Nucleus accumbens (tissue), 56 donors: ENCODE measurements around the gene GIMAP1.

ENCODE experiments used
- DNase-seq, 56 donors: peaks; one replicate each; lab custom pipeline; 2025; lab: John Stamatoyannopoulos, UW

The GIMAP1 gene

DNA sequence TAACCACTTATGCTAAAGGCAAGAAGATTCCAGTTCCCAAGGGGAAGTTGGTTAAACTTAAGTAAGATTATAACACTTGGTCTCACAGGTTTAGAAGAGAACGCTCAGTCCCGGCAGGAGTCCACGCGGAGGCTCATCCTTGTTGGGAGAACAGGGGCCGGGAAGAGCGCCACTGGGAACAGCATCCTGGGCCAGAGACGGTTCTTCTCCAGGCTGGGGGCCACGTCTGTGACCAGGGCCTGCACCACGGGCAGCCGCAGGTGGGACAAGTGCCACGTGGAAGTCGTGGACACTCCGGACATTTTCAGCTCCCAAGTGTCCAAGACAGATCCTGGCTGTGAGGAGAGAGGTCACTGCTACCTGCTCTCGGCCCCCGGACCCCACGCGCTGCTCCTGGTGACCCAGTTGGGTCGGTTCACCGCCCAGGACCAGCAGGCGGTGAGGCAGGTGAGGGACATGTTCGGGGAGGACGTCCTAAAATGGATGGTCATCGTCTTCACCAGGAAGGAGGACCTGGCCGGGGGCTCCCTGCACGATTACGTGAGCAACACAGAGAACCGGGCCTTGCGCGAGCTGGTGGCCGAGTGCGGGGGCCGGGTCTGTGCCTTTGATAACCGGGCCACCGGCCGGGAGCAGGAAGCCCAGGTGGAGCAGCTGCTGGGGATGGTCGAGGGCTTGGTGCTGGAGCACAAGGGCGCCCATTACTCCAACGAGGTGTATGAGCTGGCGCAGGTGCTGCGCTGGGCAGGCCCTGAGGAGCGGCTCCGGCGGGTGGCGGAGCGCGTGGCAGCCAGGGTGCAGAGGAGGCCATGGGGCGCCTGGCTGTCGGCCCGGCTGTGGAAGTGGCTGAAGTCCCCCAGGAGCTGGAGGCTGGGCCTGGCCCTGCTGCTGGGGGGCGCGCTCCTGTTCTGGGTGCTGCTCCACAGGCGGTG, 3.8 kb downstream of the GIMAP1 start:
- DNase-seq = no peak

DNA sequence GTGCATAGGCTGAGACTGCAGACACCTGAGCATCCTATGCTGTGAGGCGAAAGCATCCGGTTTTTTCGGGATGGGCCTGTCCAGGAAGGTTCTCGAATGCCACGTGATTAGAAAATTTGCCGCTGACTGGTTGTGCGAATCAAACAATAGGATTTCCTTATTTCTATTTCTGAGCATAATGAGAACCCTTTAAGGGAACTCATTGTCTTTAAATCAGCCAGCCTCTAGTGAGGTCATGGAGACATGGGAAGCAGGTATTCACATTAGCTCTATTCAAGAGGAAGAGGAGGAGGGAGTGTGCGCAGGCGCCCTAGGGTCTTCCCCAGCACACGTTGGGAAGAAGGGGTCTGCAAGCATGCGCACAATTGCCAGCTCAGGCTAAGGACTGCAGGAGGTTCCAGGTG, 5.6 kb downstream of the GIMAP1 start:
- no peak for DNase-seq

DNA sequence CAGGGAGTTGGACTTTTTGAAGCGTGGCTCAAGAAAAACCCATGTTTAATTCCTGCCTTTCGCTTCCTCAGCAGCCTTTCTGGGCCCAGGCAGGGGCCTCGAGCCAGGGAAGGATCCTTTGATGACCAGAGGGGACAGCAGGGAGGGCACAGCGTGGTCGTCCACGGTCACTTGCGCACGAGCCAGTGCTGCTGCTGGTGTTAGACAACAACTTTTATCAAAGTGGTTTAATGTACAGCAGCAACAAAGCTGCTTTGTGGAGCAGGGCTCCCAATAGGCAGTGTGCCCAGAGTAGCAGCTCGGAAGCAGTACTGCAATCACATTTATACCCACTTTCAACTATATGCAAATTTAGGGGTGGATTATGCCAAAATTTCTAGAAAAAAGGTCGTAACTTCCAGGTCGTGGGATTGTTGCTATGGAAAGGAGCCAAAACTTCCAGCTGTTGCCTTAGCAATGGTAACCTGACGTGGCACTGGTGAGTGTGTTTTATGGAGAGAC, 6.1 kb downstream of the GIMAP1 start:
- peak in 5 of 56 donors; percentile 12 to 48 (median 28) for DNase-seq

DNA sequence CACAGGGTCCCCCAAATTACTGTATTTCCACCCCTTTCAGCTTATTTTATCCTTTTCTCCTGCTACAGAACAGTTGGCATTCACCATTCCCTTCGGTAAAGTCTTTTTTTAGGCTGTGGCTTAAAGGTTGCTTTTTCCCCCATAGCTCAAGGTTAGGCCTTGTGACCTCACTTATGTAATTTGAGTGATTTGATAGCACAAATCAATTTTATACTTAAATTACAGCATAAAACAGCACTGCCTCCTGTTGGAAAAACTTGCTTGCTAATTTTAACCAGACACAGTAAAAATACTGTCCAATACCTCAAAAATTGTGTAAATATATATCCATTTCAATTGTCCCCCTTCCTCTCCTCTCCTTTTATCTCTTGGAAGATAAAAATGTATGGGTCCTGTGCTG, 7.1 kb downstream of the GIMAP1 start:
- DNase-seq = no peak

DNA sequence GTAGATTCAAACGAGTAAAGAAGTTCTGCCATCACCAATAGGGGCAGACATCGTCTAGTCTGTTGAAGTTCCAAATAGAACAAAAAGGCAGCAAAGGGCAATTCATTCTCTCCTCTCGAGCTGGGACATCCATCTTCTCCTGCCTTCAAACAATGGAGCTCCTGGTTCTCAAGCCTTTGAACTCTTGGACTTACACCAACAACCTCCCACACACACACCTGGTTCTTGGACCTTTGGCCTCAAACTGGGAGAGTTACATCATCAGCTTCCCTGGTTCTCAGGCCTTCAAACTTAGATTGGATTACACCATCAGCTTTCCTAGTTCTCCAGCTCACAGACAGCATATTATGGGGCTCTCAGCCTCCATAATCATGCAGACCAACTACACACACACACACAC, 11.0 kb downstream of the GIMAP1 start:
- no peak for DNase-seq

DNA sequence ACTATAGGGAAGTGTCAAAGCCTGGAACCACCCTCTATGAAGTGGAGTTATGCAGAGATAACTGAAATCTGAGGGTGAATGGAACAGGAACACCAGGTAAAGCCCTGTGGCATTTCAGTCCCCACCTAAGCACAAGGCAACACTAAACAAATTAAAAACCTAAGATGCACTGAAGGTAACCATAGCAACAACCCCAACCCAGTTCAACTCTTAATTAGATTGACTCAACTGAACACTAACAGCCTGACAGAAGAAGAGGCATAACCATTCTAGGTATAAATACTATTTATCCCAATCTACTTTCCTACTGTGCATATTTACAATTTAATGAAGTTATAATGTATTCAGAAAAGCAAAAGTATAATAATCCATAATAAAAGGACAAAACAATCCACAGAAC, 11.6 kb downstream of the GIMAP1 start:
- DNase-seq = no peak

DNA sequence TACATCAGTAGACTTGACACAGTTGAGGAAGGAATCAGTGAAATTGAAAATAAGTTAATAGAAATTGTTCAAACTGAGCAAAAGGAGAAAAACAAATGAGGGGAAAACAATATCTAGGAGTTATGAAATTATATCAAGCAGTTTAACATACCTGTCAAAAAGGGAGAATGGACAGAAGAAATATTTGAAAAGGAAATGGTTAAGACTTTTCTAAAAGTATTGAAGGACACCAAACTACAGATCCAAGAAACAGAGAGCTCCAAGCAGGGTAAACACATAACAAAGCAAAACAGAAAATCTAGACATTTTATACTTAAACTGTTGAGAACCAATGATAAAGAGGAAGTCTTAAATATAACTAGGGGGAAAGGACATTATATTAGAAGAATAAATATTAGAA, 12.2 kb downstream of the GIMAP1 start:
- no peak for DNase-seq

DNA sequence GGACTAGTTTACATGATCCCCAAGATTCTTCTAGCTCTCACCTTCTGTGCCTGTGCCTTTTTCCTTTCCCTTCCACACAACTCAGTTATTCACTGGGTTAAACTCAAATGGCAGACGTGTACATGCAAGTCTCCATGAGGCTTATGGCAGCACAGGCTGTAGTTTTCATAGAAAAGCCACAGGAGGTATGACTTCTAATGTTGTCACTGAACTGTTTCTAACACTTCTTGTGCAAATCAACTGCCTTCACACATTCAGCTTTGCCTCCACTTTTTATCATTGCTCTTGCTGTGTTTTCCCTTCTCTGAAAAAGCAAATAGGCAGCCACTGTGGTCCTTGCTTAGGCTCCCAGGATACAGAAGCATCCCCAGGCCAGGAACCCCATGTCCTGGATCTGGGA, 15.5 kb downstream of the GIMAP1 start:
- DNase-seq = no peak

DNA sequence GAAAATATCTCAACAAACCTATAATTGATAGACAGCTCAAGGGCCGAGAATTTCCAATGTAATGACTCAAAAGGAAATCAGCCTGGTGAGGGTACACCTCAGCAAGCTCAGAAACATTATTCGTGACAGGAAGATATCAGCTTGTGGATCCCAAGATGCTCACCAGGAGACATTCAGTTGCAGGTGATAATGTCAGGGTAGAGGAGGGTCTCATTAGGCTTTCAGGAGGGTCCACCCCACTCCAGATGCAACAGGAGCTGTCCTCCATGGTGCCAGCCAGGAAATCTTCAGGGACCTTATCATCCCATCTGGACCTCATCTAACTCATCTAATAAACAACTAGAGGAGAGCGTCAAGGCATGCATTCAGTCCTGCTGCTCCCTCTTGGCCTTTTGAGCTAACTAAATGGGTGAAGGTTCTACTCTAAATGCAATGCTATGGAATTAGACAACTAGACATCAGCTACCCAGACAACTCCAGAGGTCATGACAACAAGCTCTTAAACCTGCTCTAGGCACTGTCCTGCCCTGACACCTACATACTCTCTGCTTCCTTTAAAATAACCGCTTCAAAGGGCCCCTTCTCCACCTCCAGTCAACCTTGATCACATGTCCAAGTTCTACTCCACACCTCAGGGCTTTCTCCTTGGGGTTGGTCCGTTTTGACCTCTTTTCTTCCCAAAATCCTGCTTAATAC, 16.5 kb downstream of the GIMAP1 start:
- no peak for DNase-seq

DNA sequence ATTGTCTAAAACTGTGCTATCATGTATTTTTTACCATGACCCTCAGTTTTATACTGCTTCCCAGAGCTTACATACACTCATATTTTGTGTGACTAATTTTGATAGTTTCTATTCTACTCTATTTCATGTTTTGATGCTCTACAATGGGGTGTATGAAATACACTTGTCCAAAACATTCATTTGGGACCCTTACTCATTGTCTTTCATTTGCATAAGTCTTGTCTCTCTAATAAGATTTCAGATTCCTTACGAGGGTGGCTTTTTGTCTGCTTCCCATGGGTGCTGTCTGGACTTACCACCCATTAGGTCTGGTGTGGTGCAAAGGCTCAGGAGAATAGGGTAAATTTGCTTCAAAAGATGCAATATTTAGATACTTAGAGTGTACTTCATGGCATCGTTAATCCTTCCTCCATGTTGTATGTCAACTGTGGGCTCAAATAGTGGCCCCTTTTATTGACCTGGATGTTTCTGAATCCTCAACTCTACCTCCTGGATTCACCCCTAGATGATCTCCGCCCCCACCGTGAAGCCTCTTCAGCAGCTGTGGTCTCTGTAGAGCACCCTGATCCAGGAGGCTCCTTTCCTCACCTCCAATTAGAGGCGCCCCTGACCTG, 17.2 kb downstream of the GIMAP1 start:
- DNase-seq = no peak

DNA sequence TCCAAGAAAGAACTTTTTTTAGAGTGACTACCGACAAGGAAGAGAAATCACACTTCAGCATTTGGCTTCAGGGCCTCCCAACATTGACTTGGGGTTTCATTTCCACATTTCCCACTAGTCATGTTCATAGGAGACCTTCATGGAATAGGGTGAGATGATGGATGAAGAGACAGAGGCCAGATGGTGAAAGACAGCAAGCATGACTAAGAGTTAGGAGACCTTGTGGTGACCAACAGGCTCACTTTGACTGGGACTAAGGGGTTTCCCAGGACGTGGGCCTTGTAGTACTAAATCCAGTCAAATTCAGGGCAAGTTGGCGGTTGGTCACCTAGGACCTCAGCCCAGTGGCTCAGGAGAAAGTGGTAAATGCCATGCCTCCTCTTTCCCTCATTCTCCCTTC, 17.8 kb downstream of the GIMAP1 start:
- no peak for DNase-seq

DNA sequence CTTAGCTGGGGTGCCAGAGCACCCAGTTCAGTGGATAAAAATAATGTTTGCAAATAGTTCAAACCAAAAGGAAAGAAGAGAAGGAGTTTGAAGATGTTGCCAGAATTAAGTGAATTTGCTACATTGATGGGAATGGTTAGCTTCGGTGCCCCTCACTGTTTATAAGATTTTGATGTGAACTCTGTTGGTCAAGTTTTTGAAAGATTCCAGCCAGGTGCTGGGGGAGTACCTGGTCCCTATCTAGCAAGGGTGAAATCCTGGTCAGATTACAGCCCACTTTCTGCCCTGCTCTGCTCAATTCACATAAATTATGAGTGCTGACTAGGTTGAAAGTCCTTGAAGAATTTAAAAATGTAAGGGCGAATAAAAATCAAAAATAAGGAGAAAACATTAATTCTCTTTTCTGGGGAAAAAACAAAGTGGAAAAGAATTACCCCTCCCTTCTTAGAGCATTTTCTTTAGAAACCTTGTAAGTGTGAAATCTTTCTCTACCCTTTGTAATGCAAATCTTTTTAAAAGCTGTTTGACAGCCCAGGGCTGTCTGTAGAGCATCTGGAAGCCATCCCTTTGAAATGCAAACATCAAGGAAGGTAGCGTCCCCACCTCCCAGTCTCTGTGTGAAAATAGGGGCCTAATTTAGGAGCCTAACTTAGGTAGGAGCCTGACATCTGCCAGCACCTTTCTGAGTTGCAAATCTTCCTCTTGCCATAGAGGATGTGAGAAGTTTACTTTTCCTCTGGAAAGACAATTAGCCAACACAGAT, 19.4 kb downstream of the GIMAP1 start:
- DNase-seq = no peak

DNA sequence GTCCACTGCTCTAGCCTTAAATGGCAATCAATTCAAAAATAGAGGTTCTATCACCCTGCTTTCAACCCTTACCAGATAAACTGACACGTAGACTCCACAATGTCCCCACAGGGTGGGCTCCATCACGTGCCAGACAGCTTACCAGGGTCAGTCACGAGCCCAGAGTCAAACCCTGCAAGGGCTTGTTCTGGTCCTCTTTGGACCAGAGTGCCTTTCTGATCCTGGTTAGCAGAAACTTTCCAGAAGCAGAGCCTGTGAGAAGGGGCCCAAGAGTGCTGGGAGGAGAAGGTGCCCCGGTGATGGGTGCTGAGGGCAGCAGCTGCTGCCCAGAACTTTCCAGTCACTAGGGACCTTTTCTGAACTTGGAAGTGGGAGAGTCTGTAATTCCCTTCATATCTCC, 20.5 kb downstream of the GIMAP1 start:
- no peak for DNase-seq

DNA sequence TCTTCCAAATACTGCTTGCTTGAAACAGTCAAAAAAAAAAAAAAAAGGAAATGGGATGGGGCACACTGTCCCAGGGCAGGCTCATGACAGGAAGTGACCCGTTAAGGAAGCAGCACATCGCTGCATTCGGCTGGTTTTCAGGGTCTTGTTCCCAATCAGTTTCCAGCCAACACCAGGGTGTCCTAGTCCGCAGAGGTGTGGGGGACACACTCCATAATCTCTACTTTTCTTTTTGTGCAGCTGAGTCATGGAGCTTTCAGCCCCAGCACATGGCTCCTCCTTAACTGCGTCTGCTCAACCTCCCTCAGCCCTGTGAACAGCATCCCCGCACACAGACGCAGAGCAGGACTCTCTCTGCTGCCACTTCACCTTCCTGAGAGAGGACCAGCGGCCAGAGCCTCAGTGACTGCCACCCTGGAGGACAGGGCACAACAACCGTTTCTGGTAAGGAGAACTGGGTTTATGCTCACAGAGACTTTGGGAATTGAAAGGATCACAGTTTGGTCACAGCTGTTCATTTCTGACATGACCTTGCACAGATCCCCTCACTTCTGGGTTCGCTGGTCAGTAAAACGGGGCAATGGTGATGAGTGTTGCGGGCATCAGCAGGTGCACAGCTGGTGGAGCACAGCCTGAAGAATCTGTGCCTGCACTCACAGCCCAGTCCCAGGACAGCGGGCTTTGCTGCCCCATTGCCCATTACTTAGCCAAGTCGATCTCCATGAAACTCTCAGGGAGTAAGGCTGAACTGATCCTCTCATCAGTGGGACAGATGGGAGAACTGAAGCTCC, 21.0 kb downstream of the GIMAP1 start, which contains the start of gene GIMAP5:
Gene GIMAP5, plus strand, starts transcription at position 154 of the 791 bp plus-strand sequence. CDS start 3,467 bp downstream, outside the sequence.
- no peak for DNase-seq

DNA sequence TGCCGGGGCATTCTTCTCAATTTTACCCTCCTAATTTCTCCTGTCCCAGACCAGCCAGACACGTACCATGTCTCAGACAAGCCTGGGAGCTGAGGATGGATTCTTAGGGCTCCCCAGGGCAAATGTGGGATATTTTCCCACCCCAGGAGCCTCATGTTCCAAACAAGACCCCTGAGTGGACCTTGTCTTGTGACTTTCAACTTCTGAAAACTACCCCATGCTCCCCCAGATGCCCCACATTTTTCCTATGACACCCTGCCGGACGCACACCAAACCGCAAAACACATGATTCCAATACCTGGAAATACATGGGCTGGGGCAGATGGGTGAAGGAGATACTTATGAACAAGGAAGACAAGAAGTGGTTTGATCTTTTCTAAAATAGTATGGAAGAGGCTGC, 21.7 kb downstream of the GIMAP1 start:
- DNase-seq = no peak

DNA sequence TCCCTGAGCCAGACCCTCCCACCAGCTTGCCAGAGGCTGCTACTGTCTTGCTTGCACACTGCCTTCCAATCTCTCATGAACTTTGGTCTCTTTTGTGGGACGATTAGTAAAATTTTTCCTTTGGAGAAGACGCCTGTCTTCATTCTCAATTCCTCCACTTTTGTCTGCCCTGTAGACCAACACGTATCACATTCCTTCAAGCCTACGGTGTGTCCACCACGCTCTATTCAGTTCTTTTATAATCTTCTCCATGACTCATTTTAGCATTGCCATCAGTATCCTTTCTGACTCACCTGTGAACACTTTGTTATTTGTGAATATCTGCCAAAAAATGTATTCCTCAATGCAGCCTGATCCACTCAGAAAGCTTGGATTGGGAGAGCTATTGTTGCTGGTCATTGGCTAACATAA, 22.2 kb downstream of the GIMAP1 start:
- no peak for DNase-seq

DNA sequence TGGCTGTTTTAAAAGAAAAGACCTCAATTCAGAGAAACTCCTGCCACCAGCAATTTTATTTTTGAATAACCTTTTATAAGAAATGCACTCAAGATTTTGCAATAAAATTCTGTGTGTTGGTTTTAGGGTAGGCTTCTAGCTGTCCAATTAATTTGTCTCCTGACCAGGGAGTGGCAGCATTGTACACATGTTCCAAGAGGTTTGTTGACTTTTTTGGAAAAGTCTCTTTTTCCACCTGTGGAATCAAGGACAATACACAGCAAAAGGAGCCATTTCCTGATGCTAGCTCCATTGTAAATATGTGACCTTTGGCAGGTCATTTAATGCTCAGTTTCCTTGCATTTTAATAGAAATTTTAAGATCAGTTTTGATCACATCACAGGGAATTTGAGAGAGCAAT, 22.6 kb downstream of the GIMAP1 start:
- DNase-seq = no peak

DNA sequence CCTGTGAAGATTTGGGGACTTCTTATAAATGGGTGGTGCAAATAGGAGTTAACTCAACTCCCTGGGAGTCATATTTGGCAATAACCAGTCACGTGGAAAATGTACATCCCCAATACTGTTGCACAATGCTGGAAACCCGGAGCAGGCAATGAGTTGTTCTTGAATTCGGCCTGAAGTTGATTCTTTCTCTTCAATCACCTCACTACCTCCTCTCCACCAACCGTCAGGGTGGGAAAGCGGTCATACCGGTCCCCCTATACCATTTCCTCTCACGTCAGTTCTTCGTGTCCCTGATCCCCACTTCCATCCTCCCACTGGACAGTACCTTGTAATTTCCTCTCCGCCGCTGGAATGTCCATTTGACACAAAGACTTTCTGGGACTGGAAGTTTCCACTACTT, 23.6 kb downstream of the GIMAP1 start:
- no peak for DNase-seq

DNA sequence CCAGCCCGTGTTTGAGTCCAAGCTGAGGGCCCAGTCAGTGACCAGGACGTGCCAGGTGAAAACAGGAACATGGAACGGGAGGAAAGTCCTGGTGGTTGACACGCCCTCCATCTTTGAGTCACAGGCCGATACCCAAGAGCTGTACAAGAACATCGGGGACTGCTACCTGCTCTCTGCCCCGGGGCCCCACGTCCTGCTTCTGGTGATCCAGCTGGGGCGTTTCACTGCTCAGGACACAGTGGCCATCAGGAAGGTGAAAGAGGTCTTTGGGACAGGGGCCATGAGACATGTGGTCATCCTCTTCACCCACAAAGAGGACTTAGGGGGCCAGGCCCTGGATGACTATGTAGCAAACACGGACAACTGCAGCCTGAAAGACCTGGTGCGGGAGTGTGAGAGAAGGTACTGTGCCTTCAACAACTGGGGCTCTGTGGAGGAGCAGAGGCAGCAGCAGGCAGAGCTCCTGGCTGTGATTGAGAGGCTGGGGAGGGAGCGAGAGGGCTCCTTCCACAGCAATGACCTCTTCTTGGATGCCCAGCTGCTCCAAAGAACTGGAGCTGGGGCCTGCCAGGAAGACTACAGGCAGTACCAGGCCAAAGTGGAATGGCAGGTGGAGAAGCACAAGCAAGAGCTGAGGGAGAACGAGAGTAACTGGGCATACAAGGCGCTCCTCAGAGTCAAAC, 26.0 kb downstream of the GIMAP1 start:
- no peak for DNase-seq
